HG03135 (cell line): ENCODE data around the gene ABTB2.

Source experiments
- ATAC-seq: cut with Tn5 transposase; IDR thresholded peaks from one replicate; pipeline ENCODE4 v1.9.1; 2021; ENCODE audit warnings: mild to moderate bottlenecking, moderate library complexity; ENCODE audit not compliant: unreplicated experiment

Gene ABTB2

GRCh38 chr11:34296412-34296811 is 61.4 kb downstream of the ABTB2 start:
- ATAC-seq: no peak

GRCh38 chr11:34292546-34292945 is 65.3 kb downstream of the ABTB2 start:
- ATAC-seq: no peak

- ATAC-seq: no peak
Observed at GRCh38 chr11:34292111-34292510, 65.7 kb downstream of the ABTB2 start.

DNA sequence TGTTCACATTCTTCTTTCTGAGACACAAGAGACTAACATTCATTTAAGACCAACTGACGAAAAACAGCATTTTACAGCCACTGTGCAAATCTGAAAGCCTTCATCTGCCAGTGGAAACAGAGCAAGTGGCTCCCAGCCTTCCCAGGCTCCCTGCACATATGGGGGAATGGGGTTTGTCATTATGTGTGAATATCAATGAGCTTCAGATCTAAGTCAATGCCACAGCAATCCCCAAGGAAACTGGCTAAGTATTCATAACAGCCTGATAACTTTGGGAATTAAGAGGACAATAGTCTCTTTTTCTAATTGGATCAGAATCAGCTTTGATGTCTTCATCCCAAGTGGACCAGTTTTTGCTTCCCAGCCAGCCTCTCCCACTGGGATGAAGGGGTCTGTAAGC is 66.9 kb downstream of the ABTB2 start:
- ATAC-seq: no peak

DNA sequence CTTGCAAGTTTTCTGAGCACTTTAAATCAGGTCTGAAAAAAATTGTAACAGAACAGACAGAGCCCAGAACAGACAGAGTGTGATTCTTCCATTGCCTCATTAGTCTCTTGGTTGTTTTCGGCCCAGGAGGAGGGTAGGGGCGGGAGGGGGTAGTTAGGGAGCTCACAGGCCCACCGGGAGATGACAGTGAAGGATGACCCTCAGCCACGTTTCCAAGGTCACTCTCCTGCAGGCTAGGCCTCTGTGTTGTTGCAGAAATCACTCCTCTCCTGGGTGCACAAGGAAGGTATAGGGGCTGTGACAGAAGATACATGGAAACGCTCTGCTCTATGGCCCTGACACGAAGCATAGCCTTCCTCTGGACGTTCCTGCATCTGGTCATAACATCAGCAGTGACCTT is 69.3 kb downstream of the ABTB2 start:
- no peak for ATAC-seq

DNA sequence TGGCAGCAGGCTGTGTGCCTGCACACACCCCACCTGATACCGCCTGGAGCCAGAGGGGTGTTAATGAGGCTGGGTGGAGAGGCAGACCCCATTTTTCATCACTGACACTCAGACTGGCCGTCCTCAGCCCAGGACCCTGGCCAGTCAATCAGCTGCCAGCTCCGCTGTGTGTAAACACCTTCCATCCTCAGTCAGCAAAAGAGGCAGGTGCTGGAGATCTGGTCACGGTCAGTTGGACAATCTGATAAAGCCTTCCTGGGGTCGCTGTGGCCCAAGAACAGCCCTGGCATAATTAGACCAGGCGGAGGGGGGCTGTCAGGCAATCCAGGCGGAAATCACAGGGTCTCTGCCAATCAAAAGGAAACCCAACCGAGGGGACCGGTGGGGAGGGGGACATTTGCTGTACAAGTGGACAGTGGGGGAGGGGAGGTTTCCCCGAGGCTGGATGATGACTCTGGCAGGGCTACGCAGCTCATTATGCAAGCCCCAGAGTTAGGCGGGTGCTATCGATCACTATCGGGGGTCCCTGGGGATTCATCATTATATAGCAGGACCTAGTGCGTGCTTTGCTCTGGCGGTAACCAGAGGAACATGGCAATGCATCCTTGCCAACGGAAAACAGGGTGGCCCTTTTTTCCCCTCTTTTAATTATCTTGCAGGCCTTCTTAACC is 72.9 kb downstream of the ABTB2 start:
- ATAC-seq: no peak

GRCh38 chr11:34284156-34284555 is 73.7 kb downstream of the ABTB2 start:
- ATAC-seq: no peak

DNA sequence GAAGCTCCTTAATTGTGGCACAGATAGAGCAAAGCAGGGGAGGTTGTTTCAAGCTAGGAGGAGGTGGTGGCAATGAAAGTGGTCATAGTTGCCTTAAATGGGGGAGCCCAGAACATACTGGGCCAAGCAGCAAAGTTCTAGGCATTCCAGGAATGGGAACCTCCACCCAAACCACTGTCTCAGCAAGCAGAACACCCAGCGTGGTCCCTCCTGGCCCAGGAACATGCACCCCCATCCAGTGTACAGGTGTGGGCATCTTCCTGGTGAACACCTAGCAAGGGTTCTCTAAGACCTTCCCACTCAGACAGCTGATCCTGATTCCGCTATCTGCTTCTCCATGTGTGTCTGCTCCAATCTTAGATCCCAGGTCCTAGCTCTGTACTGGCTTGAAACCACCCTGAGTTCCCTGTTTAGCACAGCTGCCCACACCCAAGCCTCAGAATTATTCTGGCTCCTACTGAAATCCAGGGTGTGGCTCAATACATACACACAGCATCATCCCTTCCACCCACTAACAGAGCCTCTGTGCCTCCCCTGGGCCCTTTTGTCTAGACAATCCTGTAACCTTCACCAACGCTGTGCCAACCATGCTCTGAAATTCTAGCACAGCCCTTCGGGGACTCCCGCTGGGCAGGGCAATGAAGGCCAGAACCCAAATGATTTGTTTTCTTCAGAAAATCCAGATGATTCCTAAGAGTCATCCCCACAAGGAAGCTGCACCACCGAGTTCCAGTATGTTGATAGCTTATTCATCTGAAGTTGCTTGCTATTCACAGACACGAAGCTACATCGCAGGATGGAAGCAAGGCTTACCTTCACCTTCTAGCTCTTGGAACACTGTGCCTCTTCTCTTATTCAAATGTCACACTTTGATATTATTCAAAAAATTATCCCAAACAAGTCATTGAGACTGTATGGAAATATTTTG is 76.6 kb downstream of the ABTB2 start:
- no peak for ATAC-seq

DNA sequence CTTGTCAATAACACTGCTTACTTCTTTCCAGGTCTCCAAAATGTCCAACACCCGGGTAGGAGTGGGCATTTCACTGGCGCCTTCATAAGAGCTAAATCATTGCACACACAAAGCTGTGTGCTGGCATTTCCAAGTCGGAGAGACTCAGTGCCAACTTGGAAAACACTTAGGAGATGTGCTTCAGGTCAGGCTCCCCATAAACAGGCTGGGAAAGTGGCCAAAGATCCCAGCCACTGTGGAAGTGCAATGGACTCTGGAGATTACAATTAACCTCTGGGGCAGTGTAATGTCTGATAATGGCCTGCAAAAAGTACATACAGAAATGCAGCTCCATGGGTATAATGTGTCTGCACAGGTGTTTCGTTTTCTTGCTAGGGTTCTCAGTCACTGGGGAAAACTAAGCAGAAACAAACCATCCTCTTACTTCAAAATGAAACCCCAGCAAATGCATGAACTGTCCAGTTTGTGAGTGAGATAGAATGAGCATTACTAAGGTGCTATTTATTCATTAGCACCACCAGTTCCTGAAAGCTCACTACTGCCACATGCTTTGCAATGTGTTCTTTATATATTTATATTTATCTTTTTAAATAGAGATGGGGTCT is 79.0 kb downstream of the ABTB2 start:
- peak; percentile 88 for ATAC-seq

- no peak for ATAC-seq
Observed at GRCh38 chr11:34278175-34278574, 79.6 kb downstream of the ABTB2 start.

- no peak for ATAC-seq
Observed at GRCh38 chr11:34277171-34277570, 80.6 kb downstream of the ABTB2 start.

GRCh38 chr11:34276352-34276864 is 81.4 kb downstream of the ABTB2 start:
- ATAC-seq: no peak

- ATAC-seq: no peak
Observed at GRCh38 chr11:34275486-34275885, 82.3 kb downstream of the ABTB2 start.

DNA sequence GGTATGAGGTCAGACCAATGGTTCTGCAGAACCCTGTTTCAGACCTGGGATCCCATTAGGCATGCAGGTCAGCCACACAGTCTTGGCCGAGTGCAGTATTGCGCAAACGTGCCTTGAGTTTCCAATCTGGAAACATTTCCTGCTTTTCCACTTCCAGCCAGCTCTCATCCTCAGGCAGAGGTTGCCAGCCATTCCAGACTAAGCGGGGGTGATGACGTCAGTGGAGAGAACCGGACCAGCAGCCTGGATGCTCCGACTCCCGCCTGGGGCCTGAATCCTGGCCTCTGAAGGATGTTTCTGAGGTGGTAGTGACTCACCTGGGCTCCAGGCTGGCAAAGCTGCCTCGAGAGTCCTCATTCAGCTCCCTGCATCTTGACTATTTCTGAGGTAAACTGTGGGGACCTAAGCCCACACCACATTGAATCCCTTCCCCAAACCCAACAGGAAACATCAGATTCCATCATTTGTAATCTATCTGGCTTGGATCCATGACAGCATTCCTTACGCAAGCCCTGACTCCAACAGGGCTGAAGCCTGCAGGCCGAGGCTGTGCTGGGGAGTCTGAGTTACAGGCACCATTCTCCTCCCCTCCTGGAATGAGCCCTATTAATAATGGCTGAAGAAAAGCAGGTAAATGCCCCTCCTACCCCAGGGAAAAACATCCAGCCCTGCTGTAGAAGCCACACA is 83.0 kb downstream of the ABTB2 start:
- ATAC-seq: no peak

- ATAC-seq: no peak
Observed at GRCh38 chr11:34273099-34273498, 84.7 kb downstream of the ABTB2 start.

- no peak for ATAC-seq
Observed at GRCh38 chr11:34271727-34272126, 86.1 kb downstream of the ABTB2 start.

DNA sequence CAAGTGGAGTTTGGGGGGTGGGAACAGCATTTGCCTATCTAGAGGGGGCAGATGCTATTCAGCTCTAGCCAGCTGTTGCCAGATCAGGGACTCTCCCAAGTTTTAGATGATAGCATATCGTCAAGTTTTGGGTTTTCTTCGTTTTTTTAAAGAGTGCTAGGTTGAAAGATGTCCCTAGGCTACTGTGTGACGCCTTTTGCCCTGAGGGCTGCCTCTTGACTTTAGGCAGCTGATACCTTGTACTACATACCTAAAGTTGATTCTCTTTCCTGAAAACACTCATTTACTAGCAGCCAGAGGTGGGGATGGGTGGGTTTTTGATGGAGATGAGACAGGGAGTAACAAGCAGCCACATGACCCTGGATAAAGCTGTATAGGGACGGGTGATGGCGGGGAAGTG is 87.1 kb downstream of the ABTB2 start:
- ATAC-seq: no peak

DNA sequence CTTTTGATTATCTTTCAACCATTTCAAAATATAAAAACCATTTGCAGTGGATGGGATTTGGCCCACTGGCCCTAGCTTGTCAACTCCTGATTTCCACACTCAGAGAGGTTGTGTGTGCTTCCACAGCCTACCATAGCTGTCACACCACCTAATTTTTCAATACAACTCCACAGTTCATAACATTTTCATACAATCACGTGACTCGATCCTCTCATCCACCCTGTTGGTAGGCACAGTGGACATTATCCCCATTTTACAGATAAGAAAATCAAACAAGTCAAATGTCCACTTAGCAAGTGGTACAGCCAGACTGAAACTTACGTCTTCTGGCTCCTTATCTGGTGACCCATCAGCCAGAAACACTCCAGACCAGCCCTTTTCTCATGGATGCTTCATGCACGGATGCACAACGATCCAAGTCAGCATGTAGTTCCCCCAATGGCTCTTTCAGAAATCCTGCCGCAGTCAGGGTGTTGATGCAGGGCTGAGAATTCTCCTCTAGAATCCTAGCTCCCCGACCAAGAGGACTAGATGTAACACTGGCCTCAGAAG is 88.0 kb downstream of the ABTB2 start:
- ATAC-seq: no peak

DNA sequence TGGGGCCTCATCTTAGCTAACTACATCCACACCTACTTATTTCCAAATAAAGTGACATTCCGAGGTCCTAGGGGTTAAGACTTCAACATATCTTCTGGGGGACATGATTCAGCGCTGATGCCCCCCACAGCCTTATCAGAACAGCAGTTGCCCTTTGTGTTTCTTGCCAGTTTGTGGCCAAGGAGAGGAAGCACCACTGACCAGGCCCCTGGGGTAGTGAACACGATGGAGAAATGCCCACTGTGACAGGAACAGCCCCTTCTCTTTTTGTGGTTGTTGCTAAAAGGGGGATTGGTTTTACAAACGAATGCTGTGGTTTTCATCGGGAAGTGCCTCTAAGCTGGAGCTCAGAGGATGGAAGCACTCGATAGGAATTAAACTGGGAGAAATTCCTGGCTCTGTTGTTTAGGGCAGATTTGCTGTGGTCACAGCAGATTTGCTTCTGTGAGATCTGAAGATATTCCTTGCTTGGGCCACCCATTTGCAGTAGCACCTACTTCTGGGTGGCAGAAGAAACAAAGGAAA is 88.8 kb downstream of the ABTB2 start:
- ATAC-seq: no peak

- no peak for ATAC-seq
Observed at GRCh38 chr11:34267417-34267816, 90.4 kb downstream of the ABTB2 start.

- ATAC-seq: no peak
Observed at GRCh38 chr11:34267013-34267412, 90.8 kb downstream of the ABTB2 start.
